Stimulated activated CD4-positive, alpha-beta T cell treated with anti-CD3 and anti-CD28 coated beads, TNF-alpha, amount 100 ng/mL, for 4 hours (primary cell): ENCODE data around the gene SMYD4.
"Not testable (repeated sequence)": the region's sequence is repeated elsewhere in the genome, so short reads cannot be mapped to it uniquely, and the experiment has no call there.

Source experiments
- DNase-seq, 3 experiments: peaks; one replicate each; pipeline ENCODE4 v3.0.0-alpha.2; 2020; ENCODE audit warnings: low read depth in 3 of 3

The SMYD4 gene

DNA sequence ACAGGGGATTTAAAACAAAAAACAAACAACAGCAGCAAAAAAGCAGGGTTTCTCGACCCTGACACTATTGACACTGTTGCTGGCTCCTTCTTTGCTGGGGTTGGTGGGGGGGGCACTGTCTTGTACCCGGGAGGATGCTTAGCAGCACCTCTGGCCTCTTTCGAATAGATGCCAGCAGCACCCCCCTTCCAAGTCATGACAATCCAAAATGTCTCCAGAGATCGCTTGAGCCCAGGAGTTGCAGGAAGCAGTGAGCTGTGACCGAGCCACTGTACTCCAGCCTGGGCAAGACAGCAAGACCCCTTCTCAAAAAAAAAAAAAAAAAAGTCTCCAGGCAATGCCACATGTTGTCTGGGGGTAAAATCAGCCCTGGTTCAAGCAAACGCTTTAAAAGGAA lies 47.5 kb downstream of the SMYD4 start:
- no peak for DNase-seq

DNA sequence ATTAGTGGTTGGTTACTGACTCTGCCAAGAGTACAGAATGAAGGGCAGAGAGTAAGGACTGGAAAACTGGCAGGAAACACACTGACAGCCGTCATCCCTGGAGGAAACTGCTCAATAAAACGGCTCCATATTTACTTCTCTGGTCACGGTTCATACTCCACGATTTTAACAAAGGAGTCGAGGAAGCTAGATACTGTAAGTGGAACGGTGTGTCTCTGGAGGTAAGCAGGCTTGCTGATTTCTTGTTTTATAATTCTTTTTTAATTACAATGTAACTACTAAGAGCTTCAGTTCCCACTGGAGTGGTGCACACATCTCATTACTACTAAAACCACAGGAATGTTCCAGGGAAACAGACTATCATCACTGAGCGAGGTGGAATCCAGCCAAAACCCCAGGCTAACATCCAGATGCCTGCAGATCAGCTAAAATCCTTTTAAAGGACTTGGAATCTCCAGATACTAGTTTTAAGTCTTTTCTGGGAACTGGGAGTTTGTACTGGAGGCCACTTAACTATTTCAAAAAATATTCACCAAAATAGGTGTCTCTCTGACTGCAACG lies 50.1 kb downstream of the SMYD4 start:
- DNase-seq, result no peak

DNA sequence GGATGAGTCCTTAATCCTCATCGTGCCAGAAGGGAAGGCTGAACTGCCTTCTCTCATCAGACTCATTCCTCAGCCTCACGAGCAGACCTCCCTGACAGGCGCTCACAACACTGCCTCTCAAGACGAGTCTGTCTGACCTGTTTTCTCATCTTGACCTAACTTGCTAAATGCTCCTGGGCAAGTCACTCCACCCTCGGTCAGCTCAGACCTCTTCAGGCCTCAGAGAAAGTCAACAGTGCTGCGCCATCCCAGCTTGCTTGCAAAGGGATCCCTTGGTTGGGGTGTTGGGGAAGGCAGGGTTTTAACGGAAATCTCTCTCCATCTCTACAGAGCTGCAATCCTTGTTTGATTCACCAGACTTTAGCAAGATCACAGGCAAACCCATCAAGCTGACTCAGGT lies 52.8 kb downstream of the SMYD4 start:
- DNase-seq, result no peak

DNA sequence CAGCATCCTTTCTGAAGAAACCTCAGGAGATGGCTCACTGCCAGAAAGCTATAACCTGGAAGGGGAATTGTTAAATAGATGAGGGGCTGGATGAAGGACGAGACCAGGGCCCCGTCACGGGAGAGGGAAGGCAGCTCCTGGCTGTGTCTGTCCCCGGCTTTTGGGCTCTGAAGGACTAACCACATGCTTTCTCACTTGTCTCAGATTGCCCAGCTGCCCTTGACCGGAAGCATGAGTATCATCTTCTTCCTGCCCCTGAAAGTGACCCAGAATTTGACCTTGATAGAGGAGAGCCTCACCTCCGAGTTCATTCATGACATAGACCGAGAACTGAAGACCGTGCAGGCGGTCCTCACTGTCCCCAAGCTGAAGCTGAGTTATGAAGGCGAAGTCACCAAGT lies 53.4 kb downstream of the SMYD4 start:
- DNase-seq, result no peak

DNA sequence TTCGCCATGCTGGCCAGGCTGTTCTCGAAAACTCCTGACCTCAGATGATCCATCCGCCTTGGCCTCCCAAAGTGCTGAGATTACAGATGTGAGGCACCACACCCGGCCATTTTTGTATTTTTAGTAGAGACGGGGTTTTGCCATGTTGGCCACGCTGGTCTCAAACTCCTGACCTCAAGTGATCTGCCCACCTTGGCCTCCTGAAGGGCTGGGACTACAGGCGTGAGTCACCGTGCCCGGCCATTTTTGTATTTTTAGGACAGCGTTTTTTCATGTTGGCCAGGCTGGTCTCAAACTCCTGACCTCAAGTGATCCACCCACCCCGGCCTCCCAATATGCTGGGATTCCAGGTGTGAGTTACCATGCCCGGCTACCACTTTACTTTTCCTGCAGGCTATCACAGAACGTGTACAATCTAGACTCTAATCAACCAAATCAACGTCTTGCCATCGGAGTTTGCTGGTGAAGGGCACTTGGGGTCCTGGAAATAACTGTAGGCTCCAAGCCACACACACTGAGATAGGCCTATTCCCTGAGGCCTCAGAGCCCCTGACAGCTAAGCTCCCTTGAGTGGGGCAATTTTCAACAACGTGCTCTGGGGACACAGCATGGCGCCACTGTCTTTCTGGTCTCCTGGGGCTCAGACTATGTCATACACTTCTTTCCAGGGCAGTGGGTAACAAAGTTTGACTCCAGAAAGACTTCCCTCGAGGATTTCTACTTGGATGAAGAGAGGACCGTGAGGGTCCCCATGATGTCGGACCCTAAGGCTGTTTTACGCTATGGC lies 55.1 kb downstream of the SMYD4 start:
- DNase-seq, result no peak

DNA sequence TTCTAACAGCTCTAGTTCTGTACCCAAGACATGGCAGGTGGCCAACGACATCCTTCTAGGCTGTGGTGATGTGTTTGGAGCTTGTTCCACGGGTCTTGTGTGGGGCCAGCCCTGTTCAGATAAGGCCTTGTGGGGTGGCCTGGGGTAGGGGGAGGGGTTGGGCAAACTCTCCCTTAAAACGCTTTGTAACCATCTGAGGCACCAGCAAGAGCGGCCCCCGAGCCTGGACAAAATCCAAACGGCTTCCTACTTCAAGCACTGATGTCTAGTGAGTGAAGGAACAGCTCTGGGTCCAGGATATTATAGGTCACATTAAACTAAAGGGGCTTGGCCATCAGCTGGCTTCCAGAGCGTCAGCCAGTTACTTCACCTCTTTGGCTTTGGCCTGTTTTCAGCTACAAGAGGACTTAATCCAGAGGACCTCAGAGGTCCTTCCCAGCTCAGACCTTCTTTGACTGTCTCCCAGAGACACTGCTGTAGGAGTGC lies 56.0 kb downstream of the SMYD4 start:
- no peak for DNase-seq

DNA sequence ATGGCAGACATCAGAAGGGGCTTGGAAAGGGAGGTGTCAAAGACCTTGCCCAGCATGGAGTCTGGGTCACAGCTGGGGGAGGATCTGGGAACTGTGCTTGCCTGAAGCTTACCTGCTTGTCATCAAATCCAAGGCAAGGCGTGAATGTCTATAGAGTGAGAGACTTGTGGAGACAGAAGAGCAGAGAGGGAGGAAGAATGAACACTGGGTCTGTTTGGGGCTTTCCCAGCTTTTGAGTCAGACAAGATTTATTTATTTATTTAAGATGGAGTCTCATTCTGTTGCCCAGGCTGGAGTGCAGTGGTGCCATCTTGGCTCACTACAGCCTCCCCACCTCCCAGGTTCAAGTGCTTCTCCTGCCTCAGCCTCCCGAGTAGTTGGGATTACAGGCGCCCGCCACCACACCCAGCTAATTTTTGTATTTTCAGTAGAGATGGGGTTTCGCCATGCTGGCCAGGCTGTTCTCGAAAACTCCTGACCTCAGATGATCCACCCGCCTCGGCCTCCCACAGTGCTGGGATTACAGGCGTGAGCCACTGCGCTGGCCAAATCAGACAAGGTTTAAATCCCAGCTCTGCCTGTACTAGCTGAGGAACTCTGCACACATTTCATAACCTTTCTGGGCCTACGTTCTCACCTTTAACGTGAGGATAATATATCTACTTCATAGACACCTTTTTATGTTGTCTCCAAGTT lies 56.6 kb downstream of the SMYD4 start:
- not testable (repeated sequence) for DNase-seq

DNA sequence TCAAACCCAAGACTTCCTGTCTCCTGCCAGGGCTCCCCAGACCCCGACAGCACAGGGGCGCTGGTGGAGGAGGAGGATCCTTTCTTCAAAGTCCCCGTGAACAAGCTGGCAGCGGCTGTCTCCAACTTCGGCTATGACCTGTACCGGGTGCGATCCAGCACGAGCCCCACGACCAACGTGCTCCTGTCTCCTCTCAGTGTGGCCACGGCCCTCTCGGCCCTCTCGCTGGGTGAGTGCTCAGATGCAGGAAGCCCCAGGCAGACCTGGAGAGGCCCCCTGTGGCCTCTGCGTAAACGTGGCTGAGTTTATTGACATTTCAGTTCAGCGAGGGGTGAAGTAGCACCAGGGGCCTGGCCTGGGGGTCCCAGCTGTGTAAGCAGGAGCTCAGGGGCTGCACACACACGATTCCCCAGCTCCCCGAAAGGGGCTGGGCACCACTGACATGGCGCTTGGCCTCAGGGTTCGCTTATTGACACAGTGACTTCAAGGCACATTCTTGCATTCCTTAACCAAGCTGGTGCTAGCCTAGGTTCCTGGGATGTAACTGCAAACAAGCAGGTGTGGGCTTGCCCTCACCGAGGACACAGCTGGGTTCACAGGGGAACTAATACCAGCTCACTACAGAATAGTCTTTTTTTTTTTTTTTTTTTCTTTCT lies 59.8 kb downstream of the SMYD4 start:
- no peak for DNase-seq

DNA sequence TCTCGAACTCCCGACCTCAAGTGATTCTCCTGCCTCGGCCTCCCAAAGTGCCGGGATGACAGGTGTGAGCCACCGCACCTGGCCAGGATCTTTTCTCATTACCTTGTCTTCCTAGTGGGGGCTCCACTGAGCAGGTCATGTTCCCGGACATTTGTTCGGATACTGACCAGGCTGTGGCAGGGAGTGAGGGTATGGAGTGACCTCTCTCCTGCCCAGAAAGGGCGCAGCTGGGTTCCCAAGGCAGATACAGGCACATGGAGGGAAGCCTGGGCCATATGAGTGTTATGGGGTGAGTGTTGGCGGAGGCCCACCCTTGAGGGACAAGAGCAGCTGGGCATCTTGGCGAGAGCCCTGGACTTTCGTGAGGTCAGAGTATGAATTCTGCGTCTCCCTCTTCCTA lies 62.3 kb downstream of the SMYD4 start:
- no peak for DNase-seq

DNA sequence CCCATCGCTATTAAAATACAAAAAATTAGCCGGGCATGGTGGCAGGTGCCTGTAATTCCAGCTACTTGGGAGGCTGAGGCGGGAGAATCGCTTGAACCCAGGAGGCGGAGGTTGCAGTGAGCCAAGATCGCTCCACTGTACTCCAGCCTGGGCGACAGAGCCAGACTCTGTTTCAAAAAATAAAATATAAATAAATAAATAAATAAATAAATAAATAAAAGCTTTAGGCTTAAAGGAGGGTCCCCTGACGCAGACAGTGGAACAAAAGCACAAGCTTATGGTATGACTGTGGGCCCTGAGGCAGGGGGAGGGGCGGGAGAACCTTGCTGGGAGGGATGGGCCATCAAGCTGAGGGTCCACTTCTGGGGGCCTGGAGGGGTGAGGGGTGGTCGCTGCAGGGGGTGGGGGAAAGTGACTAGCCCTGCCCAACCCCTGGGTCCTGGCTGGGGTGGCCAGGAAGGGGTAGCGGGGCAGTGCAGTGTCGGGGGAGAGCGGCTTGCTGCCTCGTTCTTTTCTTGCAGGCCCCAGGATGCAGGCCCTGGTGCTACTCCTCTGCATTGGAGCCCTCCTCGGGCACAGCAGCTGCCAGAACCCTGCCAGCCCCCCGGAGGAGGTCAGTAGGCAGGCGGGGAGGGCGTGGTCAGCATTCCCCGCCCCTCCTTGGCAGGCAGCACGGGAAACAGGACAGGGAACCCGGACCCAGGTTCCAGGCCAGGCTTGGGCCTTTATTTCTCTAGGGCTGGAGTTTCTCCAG lies 63.1 kb downstream of the SMYD4 start:
- no peak for DNase-seq

DNA sequence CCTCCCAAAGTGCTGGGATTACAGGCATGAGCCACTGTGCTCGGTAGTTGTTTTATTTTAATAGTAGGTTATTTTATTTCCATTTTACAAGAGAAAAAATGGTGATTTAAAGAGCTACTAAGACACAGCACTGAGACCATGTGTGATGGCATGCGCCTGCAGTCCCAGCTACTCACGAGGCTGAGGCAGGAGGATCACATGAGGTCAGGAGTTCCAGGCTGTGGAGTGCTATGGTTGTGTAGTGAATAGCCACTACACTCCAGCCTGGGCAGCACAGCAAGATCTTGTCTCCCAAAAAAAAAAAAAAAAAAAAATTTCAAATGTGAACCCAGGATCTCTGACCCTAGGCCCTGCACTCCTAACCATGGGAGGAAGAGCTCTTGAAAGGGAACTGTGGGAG lies 64.1 kb downstream of the SMYD4 start:
- no peak for DNase-seq

DNA sequence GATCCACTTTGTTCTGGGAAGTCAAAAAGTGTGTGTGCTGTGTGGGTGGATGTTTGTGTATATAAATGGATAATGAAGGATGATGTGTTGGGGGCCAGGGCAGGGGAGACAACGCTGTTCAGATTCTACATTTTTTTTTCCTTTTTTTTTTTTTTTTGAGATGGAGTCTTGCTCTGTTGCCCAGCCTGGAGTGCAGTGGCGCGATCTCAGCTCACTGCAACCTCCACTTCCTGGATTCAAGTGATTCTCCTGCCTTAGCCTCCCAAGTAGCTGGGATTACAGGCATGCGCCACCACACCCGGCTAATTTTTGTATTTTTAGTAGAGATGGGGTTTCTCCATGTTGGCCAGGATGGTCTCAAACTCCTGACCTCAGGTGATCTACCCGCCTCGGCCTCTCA lies 65.0 kb downstream of the SMYD4 start:
- not testable (repeated sequence) for DNase-seq

DNA sequence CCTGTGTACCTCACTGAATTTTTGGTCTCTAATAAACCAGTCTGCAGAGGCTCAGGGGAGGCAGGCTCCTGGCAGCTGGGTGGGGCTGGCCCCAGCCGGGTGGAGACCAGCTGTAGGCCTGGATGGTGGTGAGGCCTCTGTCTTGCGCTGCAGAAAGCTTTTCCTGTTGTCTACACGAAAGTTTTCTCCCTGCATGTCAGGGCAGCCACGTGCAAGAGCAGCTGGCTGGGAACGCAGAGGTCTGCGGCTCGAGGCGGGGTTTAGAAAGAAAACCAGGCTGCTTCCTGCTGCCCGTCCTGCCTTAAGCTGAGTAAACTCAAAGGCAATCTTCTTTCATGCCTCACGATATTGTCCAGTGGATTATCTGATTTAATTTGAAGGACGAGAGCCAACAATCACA lies 65.4 kb downstream of the SMYD4 start:
- DNase-seq, result peak in 1 of 3 experiments; percentile 17

DNA sequence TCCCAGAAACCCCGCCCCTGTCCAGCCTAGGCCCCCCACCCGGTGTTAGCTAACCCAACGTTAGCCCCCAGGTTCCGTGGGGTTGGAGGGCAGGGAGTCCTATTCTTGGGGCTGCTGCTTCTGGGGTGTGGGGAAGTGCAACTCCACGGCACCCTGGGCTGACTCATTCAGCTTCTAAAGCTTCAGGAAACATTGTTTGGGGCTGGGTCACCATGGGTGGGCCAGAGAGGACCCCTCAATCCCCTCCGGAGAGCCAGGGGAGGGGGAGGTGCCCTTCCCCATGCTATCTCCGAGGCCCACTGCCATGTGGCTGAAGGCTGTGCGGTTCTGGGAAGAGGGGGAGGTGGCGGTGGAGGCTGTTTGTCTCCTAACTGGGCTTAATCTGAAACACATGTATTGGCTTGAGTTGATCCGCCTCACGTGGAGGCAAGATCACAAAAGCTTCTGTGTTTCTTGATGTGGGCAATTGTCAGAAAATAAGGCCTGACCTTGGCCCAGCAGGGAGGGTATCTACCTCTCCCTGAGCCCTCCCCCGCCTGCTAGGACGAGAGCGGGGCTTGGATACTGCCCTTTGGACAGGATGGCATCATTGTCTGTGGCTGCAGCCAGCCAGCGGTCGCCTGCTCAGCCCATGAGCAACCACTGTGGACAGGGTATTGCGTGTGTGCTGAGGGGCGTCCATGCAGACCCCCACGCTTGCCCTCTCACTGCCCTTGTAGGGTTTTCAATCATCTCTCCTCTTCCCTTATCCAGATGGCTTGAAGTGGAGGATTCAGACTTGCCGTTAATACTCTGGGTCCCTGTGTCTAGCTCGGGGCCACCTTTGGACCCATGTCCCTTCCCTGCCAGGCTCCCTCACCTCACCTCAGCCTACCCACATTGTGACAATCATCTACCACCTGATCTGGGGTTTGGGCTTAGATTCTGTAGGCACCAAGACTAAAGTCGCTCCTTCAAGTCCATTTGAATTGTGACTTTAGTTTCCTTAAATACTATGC lies 66.5 kb downstream of the SMYD4 start:
- DNase-seq, result no peak

DNA sequence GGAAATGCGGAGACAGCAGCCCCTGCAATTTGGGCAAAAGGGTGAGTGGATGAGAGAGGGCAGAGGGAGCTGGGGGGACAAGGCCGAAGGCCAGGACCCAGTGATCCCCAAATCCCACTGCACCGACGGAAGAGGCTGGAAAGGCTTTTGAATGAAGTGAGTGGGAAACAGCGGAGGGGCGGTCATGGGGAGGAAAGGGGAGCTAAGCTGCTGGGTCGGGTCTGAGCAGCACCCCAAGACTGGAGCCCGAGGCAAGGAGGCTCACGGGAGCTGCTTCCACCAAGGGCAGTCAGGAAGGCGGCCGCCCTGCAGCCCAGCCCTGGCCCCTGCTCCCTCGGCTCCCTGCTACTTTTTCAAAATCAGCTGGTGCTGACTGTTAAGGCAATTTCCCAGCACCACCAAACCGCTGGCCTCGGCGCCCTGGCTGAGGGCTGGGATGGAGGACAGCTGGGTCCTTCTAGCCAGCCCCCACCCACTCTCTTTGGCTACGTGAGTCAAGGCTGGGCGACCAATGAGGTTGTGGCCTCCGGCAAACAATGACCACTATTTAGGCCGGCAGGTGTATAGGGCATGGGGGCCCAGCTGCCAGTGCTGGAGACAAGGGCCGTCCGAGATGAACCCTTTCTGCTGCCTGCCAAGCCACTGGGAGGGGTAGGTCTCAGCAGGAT lies 67.3 kb downstream of the SMYD4 start:
- no peak for DNase-seq

DNA sequence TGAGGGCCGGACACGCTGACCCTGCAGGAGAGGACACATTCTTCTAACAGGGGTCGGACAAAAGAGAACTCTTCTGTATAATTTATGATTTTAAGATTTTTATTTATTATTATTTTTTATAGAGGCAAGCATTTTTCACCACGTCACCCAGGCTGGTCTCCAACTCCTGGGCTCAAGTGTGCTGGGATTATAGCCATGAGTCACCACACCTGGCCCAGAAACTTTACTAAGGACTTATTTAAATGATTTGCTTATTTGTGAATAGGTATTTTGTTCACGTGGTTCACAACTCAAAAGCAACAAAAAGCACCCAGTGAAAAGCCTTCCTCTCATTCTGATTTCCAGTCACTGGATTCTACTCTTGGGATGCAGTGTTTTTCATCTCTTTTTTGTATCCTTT lies 70.2 kb downstream of the SMYD4 start:
- DNase-seq, result no peak

DNA sequence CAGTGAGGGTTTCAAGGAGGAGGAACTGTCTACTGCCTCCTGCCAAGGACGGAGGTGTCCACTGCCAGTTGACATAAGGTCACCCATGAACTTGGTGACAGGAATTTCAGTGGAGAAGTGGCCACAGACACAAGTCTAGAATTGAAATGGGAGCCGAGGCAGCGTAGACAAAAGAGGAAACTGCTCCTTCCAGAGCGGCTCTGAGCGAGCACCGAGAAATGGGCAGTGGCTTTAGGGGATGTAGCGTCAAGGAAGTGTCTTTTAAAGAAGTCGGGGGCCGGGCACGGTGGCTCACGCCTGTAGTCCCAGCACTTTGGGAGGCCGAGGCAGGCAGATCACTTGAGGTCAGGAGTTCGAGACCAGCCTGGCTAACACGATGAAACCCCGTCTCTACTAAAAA lies 70.9 kb downstream of the SMYD4 start:
- no peak for DNase-seq

DNA sequence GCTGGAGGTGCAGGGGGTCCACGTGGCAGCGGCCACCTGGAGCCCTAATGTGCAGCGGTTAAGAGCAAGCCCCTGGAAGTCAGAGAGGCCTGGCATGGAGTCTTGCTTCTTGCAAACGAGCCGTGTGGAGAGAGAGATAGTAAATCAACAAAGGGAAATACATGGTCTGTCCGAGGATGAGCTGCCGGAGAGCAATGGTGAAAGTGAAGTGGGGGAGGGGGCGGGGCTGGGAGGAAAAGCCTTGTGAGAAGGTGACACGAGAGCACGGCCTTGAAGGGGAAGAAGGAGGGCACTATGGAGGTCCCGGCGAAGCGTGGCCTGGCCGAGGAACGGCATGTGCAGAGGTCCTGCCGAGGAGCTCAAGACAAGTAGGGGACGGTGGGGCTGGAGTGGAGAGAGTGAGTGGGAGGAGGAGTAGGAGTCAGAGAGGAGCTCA lies 73.9 kb downstream of the SMYD4 start:
- DNase-seq, result no peak

DNA sequence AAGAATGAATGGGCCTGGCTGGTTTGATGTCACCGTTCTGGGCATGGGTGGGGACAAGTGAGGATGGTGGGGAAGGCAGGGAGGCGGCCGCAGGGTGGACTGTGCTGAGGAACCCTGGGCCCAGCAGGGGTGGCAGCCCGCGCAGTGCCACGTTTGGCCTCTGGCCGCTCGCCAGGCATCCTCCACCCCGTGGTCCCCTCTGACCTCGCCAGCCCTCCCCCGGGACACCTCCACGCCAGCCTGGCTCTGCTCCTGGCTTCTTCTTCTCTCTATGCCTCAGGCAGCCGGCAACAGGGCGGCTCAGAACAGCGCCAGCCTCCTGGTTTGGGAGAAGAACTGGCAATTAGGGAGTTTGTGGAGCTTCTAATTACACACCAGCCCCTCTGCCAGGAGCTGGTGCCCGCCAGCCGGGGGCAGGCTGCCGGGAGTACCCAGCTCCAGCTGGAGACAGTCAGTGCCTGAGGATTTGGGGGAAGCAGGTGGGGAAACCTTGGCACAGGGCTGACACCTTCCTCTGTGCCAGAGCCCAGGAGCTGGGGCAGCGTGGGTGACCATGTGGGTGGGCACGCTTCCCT lies 74.4 kb downstream of the SMYD4 start:
- DNase-seq, result no peak
